Measurements from ENCODE around the gene QPRT.

- TF ChIP-seq, protein P1, sequence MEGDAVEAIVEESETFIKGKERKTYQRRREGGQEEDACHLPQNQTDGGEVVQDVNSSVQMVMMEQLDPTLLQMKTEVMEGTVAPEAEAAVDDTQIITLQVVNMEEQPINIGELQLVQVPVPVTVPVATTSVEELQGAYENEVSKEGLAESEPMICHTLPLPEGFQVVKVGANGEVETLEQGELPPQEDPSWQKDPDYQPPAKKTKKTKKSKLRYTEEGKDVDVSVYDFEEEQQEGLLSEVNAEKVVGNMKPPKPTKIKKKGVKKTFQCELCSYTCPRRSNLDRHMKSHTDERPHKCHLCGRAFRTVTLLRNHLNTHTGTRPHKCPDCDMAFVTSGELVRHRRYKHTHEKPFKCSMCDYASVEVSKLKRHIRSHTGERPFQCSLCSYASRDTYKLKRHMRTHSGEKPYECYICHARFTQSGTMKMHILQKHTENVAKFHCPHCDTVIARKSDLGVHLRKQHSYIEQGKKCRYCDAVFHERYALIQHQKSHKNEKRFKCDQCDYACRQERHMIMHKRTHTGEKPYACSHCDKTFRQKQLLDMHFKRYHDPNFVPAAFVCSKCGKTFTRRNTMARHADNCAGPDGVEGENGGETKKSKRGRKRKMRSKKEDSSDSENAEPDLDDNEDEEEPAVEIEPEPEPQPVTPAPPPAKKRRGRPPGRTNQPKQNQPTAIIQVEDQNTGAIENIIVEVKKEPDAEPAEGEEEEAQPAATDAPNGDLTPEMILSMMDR (IDR thresholded peaks at IDR 0.05; ENCODE audit: extremely low read depth in 1 of 2, insufficient read depth in 1 of 2, low read depth in 1 of 2, low read length in 2 of 2): no peak
- TF ChIP-seq EZH2 (IDR thresholded peaks at IDR 0.05; ENCODE audit: borderline replicate concordance, low read depth, low read length, severe bottlenecking): no peak
Observed at GRCh38 chr16:29694384-29695195, 15.6 kb downstream of the QPRT start.

Data from endothelial cell of umbilical vein (primary cell).